Stimulated activated CD4-positive, alpha-beta T cell treated with anti-CD3 and anti-CD28 coated beads, Interleukin-2, amount 100 ng/mL, for 24 hours (primary cell): ENCODE data around the gene PPM1F.
"Not testable (repeated sequence)": the region's sequence is repeated elsewhere in the genome, so short reads cannot be mapped to it uniquely, and the experiment has no call there.

Experiments
- DNase-seq, 2 donors: peaks; one replicate each; pipeline ENCODE4 v3.0.0-alpha.2; 2020

The PPM1F gene

DNA sequence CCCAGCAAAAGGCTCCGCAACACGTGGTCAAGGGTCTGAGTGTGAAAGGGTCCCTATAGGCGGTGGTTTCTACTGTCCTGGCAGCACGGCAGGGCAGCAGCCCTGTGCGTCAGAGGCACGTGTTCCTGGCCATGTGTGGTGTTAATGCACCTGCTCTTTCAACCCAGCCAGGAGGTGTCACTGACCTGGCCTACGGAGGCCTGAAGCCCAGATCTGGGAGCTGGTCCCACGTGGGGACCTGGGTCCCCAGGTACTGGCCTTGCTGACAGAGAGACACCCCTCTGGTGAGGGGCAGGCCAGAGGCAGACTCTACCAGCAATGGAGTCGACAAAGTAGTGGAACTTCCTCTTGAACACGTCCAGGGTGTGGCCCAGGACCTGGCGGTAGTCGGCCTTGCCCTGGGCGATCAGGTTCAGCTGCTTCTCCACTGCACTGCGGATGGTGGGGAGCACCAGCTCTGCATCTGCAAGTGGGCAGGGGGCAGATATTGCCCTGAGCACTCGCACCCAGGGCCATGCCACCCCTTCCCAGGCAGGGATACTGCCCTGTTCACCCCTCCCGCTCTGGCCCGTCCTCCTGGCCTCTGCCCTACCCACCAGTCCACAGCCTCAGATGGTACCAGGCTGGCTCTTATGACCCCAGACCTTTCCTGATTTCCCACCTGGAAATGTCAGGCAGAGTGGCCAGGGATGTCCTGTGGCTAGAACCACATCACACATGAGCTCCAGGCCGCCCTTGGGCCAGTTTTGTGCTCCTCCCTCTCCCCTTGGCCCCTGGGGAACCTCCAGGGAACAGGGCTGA lies 6.8 kb upstream of the PPM1F start:
- DNase-seq = no peak

DNA sequence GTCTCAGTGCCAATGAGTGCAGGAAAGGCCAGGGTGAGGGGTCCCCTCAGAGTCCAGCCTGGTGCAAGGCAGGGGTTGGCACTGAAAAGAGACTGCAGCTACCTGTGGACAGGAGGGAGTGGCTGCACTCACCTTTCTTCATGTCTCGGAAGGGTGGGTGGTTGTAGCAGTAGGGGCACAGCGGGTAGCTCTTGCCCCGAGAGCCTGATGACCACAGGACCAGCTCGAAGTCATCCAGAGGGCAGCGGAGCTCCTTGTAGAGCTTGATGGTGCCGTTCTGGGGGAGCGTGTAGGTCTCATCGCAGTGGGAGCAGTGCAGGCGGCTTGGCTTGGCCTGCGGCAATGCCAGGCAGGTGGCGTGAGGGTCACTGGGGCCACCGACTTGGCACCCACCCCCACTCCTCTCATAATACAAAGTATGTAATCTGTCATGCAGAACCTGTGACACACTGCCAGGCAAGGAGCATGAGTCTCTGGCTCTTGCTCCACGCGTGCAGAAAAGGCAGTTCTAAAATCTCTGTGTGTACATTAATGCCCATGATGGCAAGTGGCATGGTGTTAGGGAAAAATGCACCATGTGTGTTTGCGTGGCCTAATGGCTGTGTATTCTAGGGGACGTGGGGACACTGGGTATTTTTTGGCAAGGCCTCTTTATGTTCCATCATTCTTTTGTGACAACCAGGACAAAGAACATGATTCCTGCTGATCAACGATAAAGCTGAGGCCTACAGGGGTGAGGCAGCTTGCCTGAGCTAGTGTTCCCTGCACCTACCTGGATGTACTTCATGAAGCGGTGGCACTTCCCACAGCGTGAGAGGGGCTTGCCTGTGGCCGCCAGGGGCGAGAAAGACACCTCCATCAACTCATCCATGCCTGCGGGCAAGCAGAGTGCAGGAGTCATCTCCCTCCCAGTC lies 6.0 kb upstream of the PPM1F start:
- DNase-seq = no peak

DNA sequence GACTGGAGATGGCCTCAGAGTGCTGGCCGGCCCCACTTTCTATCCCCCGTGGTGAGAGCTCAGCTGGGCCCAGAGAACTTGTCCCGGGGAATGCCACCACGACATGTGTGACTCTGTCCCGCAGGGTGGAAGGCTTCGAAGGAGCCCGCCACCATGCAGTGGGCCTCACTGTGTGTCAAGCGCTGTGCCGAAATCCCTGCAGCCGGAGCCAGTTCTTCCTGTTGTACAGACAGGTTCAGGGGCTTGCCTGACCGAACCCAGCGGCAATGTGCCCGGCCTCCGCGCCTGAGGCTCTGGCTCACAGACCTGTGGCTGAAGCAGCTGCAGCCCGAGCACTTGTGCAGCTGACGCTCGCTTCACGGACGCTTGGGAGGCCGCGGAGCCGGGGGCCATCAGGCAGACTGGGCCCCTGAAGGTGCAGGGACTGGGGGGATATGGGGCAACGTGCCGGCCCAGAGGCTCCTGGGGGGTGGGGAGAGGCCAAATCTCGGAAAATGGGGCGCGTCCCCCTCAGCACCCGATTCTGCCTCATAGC lies 650 bp downstream of the PPM1F start:
- DNase-seq = peak in 1 of 2 donors; percentile 37

- DNase-seq = no peak
Observed at GRCh38 chr22:21951062-21951461, 1.6 kb downstream of the PPM1F start.

- DNase-seq = no peak
Observed at GRCh38 chr22:21949948-21950347, 2.7 kb downstream of the PPM1F start.

- no peak for DNase-seq
Observed at GRCh38 chr22:21949569-21949918, 3.1 kb downstream of the PPM1F start.

- DNase-seq = no peak
Observed at GRCh38 chr22:21948824-21949568, 3.7 kb downstream of the PPM1F start.

GRCh38 chr22:21948390-21948789 lies 4.3 kb downstream of the PPM1F start:
- DNase-seq = no peak

- DNase-seq = no peak
Observed at GRCh38 chr22:21947040-21948014, 5.3 kb downstream of the PPM1F start.

- no peak for DNase-seq
Observed at GRCh38 chr22:21946262-21946925, 6.3 kb downstream of the PPM1F start.

- DNase-seq = no peak
Observed at GRCh38 chr22:21945453-21946261, 7.0 kb downstream of the PPM1F start.

DNA sequence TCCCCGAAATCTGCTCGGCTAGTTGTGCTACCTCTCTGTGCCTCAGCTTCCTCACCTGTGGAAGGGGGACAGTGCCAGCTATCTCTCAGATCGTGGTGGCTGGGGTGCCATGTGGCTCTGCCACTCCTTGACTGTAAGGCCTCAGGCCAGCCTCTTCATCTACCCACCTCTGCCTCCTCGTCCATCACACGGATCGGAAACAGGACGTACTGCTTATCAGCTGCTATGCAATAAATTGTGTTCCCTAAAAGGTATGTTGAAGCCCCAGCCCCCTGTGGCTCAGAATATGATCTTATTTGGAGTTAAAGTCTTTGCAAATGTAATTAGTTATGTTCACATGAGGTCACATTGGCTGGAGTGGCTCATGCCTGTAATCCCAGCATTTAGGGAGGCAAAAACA lies 7.8 kb downstream of the PPM1F start:
- no peak for DNase-seq

DNA sequence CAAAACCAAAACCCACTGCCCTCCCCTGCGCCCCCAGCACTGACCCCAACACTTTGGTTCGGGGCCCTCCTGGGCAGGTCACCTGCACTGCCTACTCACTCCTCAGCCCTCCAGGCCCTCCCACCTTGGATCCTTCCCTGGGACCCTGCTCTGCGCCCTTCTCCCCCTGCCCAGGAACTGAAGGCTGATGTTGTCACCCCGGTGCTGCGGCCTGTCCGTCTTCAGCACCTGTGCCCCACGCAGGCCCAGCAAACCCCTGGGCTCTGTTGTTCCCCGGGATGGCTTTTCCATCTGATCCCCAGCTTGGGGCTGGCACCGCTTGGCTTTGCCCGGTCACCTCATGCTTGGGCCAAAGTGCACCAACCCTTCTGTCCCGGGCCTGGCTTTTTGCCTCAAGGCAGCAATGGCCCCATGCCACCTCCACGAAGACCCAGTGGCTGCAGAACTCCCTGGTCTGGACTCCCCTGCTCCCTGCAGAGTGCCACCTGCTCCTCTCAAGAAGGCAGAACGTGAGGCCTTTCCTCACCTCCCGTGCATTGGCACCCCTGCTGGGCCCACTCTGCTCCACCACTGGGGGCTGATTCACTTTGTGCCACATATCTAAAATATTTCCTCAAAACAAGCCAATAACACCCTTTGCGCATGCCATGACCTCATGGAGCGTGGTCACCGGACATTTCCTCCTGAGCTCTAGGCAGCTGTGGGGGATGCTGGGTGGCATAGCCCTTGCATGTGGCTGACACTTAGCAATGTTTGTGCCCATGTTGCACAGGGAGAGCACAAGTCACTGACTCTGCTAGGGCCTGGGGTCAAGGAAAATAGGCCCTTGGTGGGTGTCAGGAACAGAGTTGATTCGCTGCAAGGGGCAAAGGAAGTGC lies 8.8 kb downstream of the PPM1F start:
- no peak for DNase-seq

- peak; percentile 25 to 30 for DNase-seq
Observed at GRCh38 chr22:21942407-21943343, 10.0 kb downstream of the PPM1F start.

GRCh38 chr22:21941921-21942320 lies 10.7 kb downstream of the PPM1F start:
- DNase-seq = no peak

- DNase-seq = no peak
Observed at GRCh38 chr22:21940521-21940920, 12.1 kb downstream of the PPM1F start.

DNA sequence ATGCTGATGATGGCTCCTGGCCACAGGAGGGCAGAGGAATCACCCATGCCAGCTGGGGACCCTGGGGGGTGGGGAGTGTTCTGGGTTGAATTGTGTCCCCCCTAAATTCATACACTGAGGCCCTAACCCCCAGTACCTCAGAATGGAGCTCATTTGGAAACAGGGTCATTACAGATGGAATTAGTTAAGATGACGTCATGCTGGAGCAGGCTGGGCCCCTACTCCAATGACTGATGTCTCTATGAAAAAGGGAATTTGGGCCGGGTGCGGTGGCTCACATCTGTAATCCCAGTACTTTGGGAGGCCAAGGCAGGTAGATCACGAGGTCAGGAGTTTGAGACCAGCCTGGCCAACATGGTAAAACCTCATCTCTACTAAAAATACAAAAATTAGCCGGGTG lies 12.7 kb downstream of the PPM1F start:
- DNase-seq = not testable (repeated sequence)

GRCh38 chr22:21939461-21939913 lies 13.2 kb downstream of the PPM1F start:
- no peak for DNase-seq
